ENCODE measurements around the gene DCHS1.

DNA sequence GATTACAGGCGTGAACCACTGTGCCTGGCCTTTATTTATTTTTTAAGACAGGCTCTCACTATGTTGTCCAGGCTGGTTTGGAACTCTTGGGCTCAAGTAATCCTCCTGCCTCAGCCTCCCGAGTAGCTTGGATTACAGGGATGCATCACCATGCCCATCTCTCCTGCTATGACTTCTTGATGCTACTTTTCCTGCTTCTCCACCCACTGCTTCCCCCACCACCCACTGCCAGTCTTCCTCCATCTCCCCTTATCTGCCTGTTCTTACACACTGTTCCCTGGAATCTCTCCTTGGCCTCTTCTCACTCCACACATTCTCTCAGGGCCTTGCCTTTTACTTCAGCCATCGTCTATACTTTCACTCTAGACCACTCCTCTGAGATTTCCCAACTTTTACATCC lies 19.1 kb downstream of the DCHS1 start:
- no peak for TF ChIP-seq MXD4 (CRISPR knock-in tag; IDR thresholded peaks at IDR 0.05; ENCODE audit: borderline replicate concordance)
- TF ChIP-seq, protein P1, sequence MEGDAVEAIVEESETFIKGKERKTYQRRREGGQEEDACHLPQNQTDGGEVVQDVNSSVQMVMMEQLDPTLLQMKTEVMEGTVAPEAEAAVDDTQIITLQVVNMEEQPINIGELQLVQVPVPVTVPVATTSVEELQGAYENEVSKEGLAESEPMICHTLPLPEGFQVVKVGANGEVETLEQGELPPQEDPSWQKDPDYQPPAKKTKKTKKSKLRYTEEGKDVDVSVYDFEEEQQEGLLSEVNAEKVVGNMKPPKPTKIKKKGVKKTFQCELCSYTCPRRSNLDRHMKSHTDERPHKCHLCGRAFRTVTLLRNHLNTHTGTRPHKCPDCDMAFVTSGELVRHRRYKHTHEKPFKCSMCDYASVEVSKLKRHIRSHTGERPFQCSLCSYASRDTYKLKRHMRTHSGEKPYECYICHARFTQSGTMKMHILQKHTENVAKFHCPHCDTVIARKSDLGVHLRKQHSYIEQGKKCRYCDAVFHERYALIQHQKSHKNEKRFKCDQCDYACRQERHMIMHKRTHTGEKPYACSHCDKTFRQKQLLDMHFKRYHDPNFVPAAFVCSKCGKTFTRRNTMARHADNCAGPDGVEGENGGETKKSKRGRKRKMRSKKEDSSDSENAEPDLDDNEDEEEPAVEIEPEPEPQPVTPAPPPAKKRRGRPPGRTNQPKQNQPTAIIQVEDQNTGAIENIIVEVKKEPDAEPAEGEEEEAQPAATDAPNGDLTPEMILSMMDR (IDR thresholded peaks at IDR 0.05): no peak
